Measurements from ENCODE around the gene MTMR11.
A peak's percentile ranks its signal among the peaks of the same experiment; 100 is the strongest.

MTMR11 gene, protein sequence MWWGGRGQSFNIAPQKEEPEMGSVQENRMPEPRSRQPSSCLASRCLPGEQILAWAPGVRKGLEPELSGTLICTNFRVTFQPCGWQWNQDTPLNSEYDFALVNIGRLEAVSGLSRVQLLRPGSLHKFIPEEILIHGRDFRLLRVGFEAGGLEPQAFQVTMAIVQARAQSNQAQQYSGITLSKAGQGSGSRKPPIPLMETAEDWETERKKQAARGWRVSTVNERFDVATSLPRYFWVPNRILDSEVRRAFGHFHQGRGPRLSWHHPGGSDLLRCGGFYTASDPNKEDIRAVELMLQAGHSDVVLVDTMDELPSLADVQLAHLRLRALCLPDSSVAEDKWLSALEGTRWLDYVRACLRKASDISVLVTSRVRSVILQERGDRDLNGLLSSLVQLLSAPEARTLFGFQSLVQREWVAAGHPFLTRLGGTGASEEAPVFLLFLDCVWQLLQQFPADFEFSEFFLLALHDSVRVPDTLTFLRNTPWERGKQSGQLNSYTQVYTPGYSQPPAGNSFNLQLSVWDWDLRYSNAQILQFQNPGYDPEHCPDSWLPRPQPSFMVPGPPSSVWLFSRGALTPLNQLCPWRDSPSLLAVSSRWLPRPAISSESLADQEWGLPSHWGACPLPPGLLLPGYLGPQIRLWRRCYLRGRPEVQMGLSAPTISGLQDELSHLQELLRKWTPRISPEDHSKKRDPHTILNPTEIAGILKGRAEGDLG

DNA sequence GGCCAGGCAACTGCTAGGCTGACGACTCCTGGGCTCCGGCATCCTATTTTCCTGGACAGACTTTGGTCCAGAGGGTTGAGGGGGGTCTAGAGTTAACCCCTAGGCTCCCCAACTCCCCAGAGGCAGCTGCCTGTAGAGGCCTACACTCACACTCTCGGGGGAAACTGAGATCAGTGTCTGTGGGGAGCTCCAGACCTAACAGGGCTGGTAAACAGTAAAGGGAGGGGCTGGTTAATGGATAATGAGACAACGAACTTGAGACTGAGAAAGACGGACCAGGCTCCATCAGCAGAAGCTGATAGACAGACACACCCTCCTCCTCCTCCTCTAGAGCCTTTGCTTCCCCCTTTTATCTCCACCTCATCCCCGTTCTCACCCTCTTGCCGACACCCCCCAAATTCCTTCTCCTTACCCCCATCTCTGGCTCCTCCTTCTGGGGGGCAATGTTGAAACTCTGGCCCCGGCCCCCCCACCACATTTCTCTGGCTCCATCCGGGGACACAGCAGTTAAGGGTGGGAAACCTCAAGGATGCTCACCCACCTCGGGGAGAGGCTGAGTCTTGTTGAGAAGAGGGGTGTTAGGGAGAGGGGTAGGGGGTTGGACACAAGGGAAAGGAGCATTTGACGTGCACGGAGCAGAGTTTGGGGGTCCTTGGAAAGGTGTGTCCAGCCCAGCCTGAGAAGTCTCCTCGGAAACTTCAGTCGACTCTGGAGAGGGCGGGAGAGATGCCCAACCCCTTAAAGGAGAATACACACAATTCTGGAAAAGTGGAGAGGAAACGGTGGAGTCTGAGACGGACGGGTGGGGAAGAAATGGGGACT lies at the start of gene MTMR11:
Gene MTMR11 (minus strand): TSS at position 710 of the 822 bp plus-strand sequence. CDS start 232 bp downstream, at position 478.
- TF ChIP-seq, protein P1, sequence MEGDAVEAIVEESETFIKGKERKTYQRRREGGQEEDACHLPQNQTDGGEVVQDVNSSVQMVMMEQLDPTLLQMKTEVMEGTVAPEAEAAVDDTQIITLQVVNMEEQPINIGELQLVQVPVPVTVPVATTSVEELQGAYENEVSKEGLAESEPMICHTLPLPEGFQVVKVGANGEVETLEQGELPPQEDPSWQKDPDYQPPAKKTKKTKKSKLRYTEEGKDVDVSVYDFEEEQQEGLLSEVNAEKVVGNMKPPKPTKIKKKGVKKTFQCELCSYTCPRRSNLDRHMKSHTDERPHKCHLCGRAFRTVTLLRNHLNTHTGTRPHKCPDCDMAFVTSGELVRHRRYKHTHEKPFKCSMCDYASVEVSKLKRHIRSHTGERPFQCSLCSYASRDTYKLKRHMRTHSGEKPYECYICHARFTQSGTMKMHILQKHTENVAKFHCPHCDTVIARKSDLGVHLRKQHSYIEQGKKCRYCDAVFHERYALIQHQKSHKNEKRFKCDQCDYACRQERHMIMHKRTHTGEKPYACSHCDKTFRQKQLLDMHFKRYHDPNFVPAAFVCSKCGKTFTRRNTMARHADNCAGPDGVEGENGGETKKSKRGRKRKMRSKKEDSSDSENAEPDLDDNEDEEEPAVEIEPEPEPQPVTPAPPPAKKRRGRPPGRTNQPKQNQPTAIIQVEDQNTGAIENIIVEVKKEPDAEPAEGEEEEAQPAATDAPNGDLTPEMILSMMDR (IDR thresholded peaks at IDR 0.05; ENCODE audit: low read depth, low read length, missing control alignments): no peak
- H3K4me3 ChIP-seq (ENCODE audit: low read depth, low read length): peak within 1 kb of the TSS; percentile 73
- DNase-seq (ENCODE audit: low read depth): no peak
- in situ Hi-C loops (cut with HindIII; ENCODE audit: low sequenced_read_pairs): no loop called here

DNA sequence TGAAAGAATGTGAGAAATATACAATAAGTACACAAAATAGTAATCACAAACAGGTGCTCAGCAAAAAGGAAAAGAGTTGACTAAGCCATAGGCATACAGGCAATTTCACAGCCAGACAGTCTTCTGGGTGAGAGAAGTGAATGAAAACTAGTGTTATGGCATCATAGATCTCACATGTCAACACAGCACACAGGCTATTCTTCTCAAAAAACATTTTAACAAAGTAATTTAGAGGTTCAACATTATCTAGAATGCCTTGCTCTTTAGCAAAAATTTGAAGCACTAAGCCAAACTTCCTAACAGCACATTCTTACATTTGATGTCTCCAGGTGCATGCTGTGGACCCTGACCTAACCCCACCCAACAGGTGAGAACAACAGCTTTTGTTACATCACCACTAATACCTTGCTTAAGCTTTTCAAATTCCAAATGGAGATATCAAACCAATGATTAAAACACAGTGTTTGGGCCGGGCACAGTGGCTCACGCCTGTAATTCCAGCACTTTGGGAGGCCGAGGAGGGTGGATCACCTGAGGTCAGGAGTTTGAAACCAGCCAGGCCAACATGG lies 43.4 kb upstream of the MTMR11 start:
- in situ Hi-C loops (cut with HindIII; ENCODE audit: low sequenced_read_pairs): loop anchor here (5.0 kb wide), 1 partner anchor 82 kb away; no protein-coding TSS in a partner anchor
- TF ChIP-seq, protein P1 (IDR thresholded peaks at IDR 0.05; ENCODE audit: low read depth, low read length, missing control alignments): no peak

DNA sequence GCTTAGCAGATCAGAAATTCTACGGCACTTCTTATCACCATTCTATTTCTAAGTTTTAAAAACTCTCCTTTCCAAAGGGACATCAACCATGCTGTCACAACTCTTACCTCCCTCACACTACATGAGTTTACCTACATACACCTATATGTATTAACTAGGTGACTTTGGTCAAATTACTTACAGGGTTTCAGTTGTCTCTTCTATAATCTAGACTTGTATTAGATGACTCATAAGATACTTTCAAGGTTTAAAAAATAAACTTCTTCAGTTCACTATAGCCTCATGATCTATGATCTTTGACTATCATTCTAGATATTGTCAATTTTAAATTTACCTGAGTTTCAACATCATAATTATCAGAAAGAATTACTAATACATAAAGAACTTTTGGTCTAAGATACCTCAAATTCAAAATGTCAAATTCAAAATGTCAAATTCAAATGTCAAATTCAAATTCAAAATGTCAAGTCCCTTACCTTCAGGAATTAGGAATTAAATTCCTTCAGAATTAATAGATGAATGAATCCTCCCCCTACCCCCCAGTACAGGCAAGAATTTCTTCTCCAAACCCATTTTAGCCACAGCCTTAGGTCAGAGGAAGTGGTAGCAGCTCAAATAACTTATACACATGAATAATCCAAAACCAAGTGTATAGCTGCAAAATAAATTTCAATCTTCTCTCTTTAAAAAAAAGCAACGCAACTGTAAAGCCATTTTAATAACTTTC lies 42.7 kb upstream of the MTMR11 start:
- H3K4me3 ChIP-seq (ENCODE audit: low read depth, low read length): no peak overlapping the region
- TF ChIP-seq, protein P1 (IDR thresholded peaks at IDR 0.05; ENCODE audit: low read depth, low read length, missing control alignments): no peak
- no peak for DNase-seq (ENCODE audit: low read depth)
- in situ Hi-C loops (cut with HindIII; ENCODE audit: low sequenced_read_pairs): no loop called here

More for the DNA sequence above, 43.4 kb upstream of the MTMR11 start:
- no peak overlapping the region for H3K4me3 ChIP-seq (ENCODE audit: low read depth, low read length)
- no peak for DNase-seq (ENCODE audit: low read depth)

DNA sequence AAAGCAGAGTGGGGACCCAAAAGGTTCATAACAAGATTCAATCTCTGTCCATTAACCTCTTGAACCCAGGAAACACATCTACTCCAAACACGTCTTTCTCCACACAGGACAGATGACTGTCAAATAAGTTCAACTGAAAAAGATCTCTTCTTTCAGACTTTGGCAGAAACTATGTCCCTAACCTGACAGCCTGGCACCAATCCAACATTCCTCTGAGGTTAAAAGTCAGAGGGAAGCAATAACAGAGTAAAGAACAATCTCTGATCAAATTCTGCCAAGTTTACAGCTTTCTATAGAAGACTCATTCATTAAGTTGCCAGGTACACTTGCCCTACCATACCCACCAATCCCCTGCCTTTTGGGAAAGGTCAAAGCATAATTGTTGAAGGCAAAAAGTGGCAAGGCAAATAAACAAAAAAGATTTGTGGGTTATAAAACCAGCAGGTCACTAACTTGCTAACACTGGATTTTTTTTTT lies 41.9 kb upstream of the MTMR11 start:
- in situ Hi-C loops (cut with HindIII; ENCODE audit: low sequenced_read_pairs): no loop called here
- TF ChIP-seq, protein P1 (IDR thresholded peaks at IDR 0.05; ENCODE audit: low read depth, low read length, missing control alignments): no peak
- no peak for DNase-seq (ENCODE audit: low read depth)
- no peak overlapping the region for H3K4me3 ChIP-seq (ENCODE audit: low read depth, low read length)

DNA sequence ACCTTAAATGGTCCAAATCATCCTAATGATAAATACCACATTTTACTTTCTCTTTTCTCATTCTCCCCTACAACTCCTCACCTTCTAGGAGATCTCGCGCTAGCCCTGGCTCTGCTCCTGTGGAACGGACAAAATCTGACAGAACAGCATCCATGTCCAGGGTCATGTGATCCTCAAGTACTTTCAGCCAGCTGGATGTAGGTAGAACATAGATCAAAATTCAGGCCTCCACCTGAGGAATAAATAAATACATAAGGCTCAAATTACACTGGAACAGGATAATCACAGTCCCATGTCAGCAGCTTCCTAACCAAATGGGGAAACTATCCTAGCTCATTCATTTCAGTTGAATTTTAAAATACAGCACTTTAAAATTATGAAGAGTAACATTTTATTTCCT lies 40.7 kb upstream of the MTMR11 start:
- TF ChIP-seq, protein P1 (IDR thresholded peaks at IDR 0.05; ENCODE audit: low read depth, low read length, missing control alignments): no peak
- in situ Hi-C loops (cut with HindIII; ENCODE audit: low sequenced_read_pairs): no loop called here
- H3K4me3 ChIP-seq (ENCODE audit: low read depth, low read length): no peak overlapping the region
- DNase-seq (ENCODE audit: low read depth): no peak
